Kidney (tissue), 14 donors: Measurements from ENCODE around the gene C21orf91. TPM values are rescaled to one million over a fixed set of nuclear protein-coding genes. Genes with fewer than 3 reads are reported as not detected.

Experiments
- DNase-seq, 5 donors: peaks; one replicate each; pipeline ENCODE4 v3.0.0-alpha.2; 2013 to 2020
- FAIRE-seq: peaks from 2 replicates; lab custom pipeline; 2012; peaks lifted over from hg19 to GRCh38; lab: Jason Lieb, UNC
- H3K27ac ChIP-seq, 2 donors: one replicate each; pipeline ENCODE4 v1.7.0; 2013; ENCODE audit warnings: low read depth in 2 of 2, low read length in 2 of 2, inconsistent platforms in 1 of 2
- H3K27me3 ChIP-seq: one replicate; pipeline ENCODE4 v1.7.1; 2013; ENCODE audit warnings: low read length, inconsistent platforms; ENCODE audit not compliant: control insufficient read depth, insufficient read depth
- H3K36me3 ChIP-seq, 3 donors: one replicate each; pipeline versions ENCODE4 v1.7.0 to v1.7.1; 2013; ENCODE audit warnings: low read length in 3 of 3, control low read depth in 1 of 3, inconsistent platforms in 1 of 3; ENCODE audit not compliant: insufficient read depth in 3 of 3, control insufficient read depth in 2 of 3
- H3K4me1 ChIP-seq, 3 donors: one replicate each; pipeline versions ENCODE4 v1.7.0 to v1.7.1; 2013; ENCODE audit warnings: low read length in 3 of 3, inconsistent platforms in 1 of 3, low read depth in 1 of 3; ENCODE audit not compliant: control insufficient read depth in 2 of 3, insufficient read depth in 2 of 3
- H3K4me3 ChIP-seq, 3 donors: one replicate each; pipeline versions ENCODE4 v1.7.0 to v1.8.1; 2013; ENCODE audit warnings: low read length in 3 of 3, control low read depth in 1 of 3, inconsistent platforms in 1 of 3
- H3K9ac ChIP-seq, 3 donors: one replicate each; pipeline versions ENCODE4 v1.7.0 to v1.7.1; 2013; ENCODE audit warnings: low read length in 3 of 3, control low read depth in 1 of 3, inconsistent platforms in 1 of 3
- H3K9me3 ChIP-seq, 3 donors: one replicate each; pipeline versions ENCODE4 v1.7.0 to v1.7.1; 2013; ENCODE audit warnings: low read length in 3 of 3, control low read depth in 1 of 3, inconsistent platforms in 1 of 3; ENCODE audit not compliant: control insufficient read depth in 2 of 3, insufficient read depth in 1 of 3
- CTCF ChIP-seq: IDR thresholded peaks from 3 replicates; pipeline ENCODE4 v1.5.1; 2012; ENCODE audit warnings: mild to moderate bottlenecking, moderate library complexity, borderline replicate concordance; ENCODE audit not compliant: insufficient read depth; ENCODE audit errors: extremely low read depth
- intact Hi-C: fragments of 100-400 bp; cut with DNase I; formaldehyde crosslinking; loops from one replicate; pipeline ENCODE4 v1.11.1; 2022
- polyA plus RNA-seq: library from polyadenylated mRNA; stranded (reverse); fragments of 350-450 nt; fragmentation: Illumina TruSeq; extraction: RNeasy Lipid Tissue Mini Kit (QIAGEN cat#74804); gene quantifications from one replicate; pipeline ENCODE4 v1.2.3, GENCODE V29; 2014; ENCODE audit warnings: low read depth, low replicate concordance; ENCODE audit not compliant: insufficient read depth
- total RNA-seq: library from RNA; stranded (reverse); fragmentation: NEBNext Ultra II Directional; extraction: Animal tissue kit (Norgen Biotek cat#: 25700); gene quantifications from one replicate; pipeline ENCODE4 v1.2.1, GENCODE V29; 2021
- donor health status: control.
- donor health status: control.
- donor health status: control.
- donor health status: control.
- donor health status: control.
- donor health status: DM: yes; HTN: yes; CAD: no.
- donor health status: Normal renal cell carcinoma (clear cell type).

The C21orf91 gene
- total and polyA plus RNA-seq, 2 donors from 2014 or later: 2.5 to 20.4 TPM

GRCh38 chr21:17819877-17820229 lies 697 bp upstream of the C21orf91 start:
- Histone ChIP-seq H3K27me3 (no peaks in the 10 kb centered on the region), H3K9ac (peak overlapping the region; percentile 30 to 77 (median 75)), H3K36me3 (peaks cover 0 to under 1% (median 0%) of the 10 kb centered on the region in 3 donors), H3K4me1 (peaks cover 0 to 4% (median 3%) of the 10 kb centered on the region in 3 donors), H3K4me3 (peak overlapping the region; percentile 81 to 91 (median 90)), H3K9me3 (no peaks in the 10 kb centered on the region), H3K27ac (peak overlapping the region; percentile 93 to 95)
- DNase-seq (no peak), FAIRE-seq (peak; percentile 33)
- intact Hi-C loops: no loop called here
- no peak for TF ChIP-seq CTCF

- Histone ChIP-seq H3K36me3 (peaks cover 0 to 5% (median 0%) of the 10 kb centered on the region in 3 donors), H3K4me1 (peaks cover 0 to 4% (median 3%) of the 10 kb centered on the region in 3 donors), H3K27ac (peak overlapping the region; percentile 93 to 95), H3K9ac (peak overlapping the region; percentile 35 to 77 (median 57)), H3K4me3 (peak overlapping the region; percentile 70 to 91 (median 81)), H3K27me3 (no peaks in the 10 kb centered on the region), H3K9me3 (no peaks in the 10 kb centered on the region)
- intact Hi-C loops: no loop called here
- TF ChIP-seq CTCF: no peak
- DNase-seq (peak; percentile 68 to 86 (median 79)), FAIRE-seq (no peak)
Measured at GRCh38 chr21:17818186-17819113, 706 bp downstream of the C21orf91 start.

GRCh38 chr21:17813353-17813752 lies 5.8 kb downstream of the C21orf91 start:
- no peak for TF ChIP-seq CTCF
- no peak overlapping the region for H3K9ac ChIP-seq
- FAIRE-seq (no peak), DNase-seq (no peak)
- H3K9me3 ChIP-seq: peaks cover 1 to 5% (median 3%) of the 10 kb centered on the region in 3 donors
- H3K36me3 ChIP-seq: peaks cover 2 to 23% (median 11%) of the 10 kb centered on the region in 3 donors
- H3K27ac ChIP-seq: no peak overlapping the region
- H3K4me3 ChIP-seq: no peak overlapping the region
- H3K27me3 ChIP-seq: no peaks in the 10 kb centered on the region
- intact Hi-C loops: no loop called here
- no peaks in the 10 kb centered on the region for H3K4me1 ChIP-seq
